Measurements from ENCODE around the gene SERPINB8. TPM values are rescaled to one million over a fixed set of nuclear protein-coding genes. Genes with fewer than 3 reads are reported as not detected.

The SERPINB8 gene
- total and polyA plus RNA-seq, 7 donors, result 2.2 to 21.7 (median 7.1) TPM

DNA sequence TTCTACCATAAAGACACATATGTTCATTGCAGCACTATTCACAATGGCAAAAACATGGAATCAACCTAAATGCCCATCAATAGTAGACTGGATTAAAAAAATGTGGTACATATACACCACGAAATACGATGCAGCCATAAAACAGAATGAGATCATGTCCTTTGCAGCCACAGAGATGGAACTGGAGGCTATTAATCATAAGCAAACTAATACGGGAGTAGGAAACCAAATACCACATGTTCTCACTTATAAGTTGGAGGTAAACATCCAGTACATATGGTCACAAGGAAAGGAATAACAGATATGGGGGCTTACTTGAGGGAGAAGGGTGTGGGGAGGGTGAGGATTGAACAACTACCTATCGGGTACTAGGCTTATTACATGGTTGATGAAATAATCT is 13.1 kb upstream of the SERPINB8 start:
- Histone ChIP-seq H3K27ac (no peak overlapping the region), H3K27me3 (peaks cover 0 to 15% (median 0%) of the 10 kb centered on the region in 3 donors), H3K9me3 (no peaks in the 10 kb centered on the region), H3K4me3 (no peak overlapping the region), H3K36me3 (no peaks in the 10 kb centered on the region), H3K4me1 (no peaks in the 10 kb centered on the region)
- intact Hi-C loops (cut with DNase I), result no loop called here
- no peak for DNase-seq
- TF ChIP-seq POLR2A (IDR thresholded peaks at IDR 0.05) (no peak), EP300 (IDR thresholded peaks at IDR 0.05) (no peak), POLR2AphosphoS5 (IDR thresholded peaks at IDR 0.05) (no peak)
- 64 to 67% methylated on average over 4 of the region's 4 CpGs for WGBS, 2 donors

GRCh38 chr18:63960891-63961290 is 9.0 kb upstream of the SERPINB8 start:
- intact Hi-C loops (cut with DNase I), result loop anchor here (10.0 kb wide), 1 partner anchor 1246 kb away; the partner anchor contains the start of gene PHLPP1
- Histone ChIP-seq H3K9me3 (no peaks in the 10 kb centered on the region), H3K4me1 (no peaks in the 10 kb centered on the region), H3K4me3 (no peak overlapping the region), H3K27ac (no peak overlapping the region), H3K27me3 (peaks cover 0 to 10% (median 0%) of the 10 kb centered on the region in 3 donors), H3K36me3 (no peaks in the 10 kb centered on the region)
- 89 to 93% methylated on average over 1 of the region's 1 CpG for WGBS, 2 donors
- DNase-seq, result no peak
- TF ChIP-seq EP300 (IDR thresholded peaks at IDR 0.05) (no peak), POLR2A (IDR thresholded peaks at IDR 0.05) (no peak), CTCF (IDR thresholded peaks at IDR 0.05) (no peak)

DNA sequence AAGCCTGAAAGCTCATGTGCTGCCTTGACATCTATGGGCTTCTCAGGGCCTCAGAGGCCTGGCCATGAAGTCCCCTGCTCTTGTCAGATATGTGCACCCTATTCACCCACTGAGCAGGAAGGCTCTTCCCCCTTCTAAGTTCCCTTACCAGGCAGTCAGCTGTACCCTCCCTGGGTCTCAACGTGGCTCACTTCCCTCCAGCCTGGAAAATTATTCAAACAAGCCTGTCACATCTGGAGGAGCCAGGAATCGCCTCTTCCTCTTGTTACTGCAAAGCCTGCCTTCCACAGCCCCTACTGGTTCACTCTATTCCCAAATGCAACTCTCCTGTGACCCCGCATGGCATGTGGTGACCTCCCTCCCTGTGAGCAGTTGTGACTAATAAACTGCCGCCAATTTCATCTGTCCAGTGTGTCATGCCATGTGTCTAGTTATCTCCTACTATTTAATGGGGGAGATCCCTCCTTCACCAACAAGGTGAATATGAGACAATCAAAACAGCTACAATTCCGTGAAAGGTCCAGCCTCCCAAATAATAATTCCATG is 8.4 kb upstream of the SERPINB8 start:
- H3K9me3 ChIP-seq, result no peaks in the 10 kb centered on the region
- WGBS, 2 donors, result 75 to 80% methylated on average over 5 of the region's 5 CpGs
- no peak overlapping the region for H3K4me3 ChIP-seq
- no peak for TF ChIP-seq POLR2A (IDR thresholded peaks at IDR 0.05)
- TF ChIP-seq CTCF (IDR thresholded peaks at IDR 0.05), result no peak
- TF ChIP-seq POLR2AphosphoS5 (IDR thresholded peaks at IDR 0.05), result no peak
- no peak for TF ChIP-seq EP300 (IDR thresholded peaks at IDR 0.05)
- peaks cover 0 to 5% (median 0%) of the 10 kb centered on the region in 3 donors for H3K27me3 ChIP-seq
- H3K4me1 ChIP-seq, result no peaks in the 10 kb centered on the region
- DNase-seq, result no peak
- H3K36me3 ChIP-seq, result no peaks in the 10 kb centered on the region
- intact Hi-C loops (cut with DNase I), result loop anchor here (10.0 kb wide), 1 partner anchor 1247 kb away; the partner anchor contains the start of gene PHLPP1
- H3K27ac ChIP-seq, result no peak overlapping the region

DNA sequence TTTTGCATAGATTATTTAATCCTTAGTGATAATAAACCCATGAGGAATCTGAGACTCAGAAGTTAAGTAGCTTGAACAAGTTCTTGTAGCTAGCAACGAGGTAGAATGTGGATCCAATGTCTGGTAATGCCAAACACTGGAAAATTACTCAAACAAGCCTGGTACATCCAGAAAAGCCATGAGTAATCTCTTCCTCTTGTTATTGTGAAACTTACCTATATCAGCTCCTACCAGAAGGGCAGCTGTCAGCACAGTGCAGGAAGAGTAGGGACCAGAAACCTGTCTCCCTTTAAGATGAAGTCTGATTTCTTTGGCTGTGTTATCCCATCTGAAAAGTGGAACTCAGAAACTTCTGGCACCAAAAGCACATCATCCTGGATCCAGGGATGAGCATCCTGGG is 7.7 kb upstream of the SERPINB8 start:
- intact Hi-C loops (cut with DNase I), result loop anchor here (10.0 kb wide), 1 partner anchor 1247 kb away; the partner anchor contains the start of gene PHLPP1
- no peak for DNase-seq
- Histone ChIP-seq H3K27me3 (no peaks in the 10 kb centered on the region), H3K36me3 (no peaks in the 10 kb centered on the region), H3K9me3 (no peaks in the 10 kb centered on the region), H3K4me1 (no peaks in the 10 kb centered on the region), H3K27ac (no peak overlapping the region), H3K4me3 (no peak overlapping the region)
- no peak for TF ChIP-seq CTCF (IDR thresholded peaks at IDR 0.05)
- no peak for TF ChIP-seq POLR2AphosphoS5 (IDR thresholded peaks at IDR 0.05)
- no peak for TF ChIP-seq EP300 (IDR thresholded peaks at IDR 0.05)
- TF ChIP-seq POLR2A (IDR thresholded peaks at IDR 0.05), result no peak
- 48 to 57% methylated on average over 1 of the region's 1 CpG for WGBS, 2 donors

DNA sequence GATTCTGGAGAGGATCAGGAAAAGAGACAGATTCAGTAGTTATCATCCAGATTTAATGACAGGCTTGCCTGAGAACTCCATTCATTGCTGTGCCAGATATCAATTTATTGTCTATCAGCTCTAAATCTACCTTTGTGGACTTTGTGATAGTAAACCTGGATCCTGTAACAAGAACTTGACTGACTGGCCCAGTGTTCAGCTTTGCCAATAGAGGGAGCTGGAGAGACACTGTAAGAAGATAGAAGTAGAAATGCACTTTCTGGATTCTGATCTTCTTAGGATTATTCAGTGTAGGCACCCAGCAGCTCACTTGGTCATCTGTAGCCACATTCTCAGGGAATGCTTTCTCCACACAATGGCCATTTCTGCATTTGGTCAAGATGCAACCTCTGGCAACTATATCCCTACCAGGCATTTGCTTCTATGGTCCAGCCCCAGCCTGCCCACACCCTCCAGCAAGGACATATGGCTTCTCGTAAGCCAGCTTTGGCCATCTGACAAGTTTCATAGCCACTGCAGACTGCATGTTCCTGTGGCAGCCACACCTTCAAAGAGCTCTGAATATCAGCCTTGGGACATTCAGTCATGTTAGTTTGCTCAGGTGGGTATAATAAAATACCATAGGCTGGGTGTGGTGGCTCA is 6.1 kb upstream of the SERPINB8 start:
- TF ChIP-seq POLR2AphosphoS5 (IDR thresholded peaks at IDR 0.05), result no peak
- no peak for TF ChIP-seq EP300 (IDR thresholded peaks at IDR 0.05)
- TF ChIP-seq POLR2A (IDR thresholded peaks at IDR 0.05), result no peak
- peak; percentile 42 to 79 (median 56) for TF ChIP-seq CTCF (IDR thresholded peaks at IDR 0.05)
- no peak for DNase-seq
- Histone ChIP-seq H3K4me1 (no peaks in the 10 kb centered on the region), H3K27me3 (no peaks in the 10 kb centered on the region), H3K9me3 (no peaks in the 10 kb centered on the region), H3K4me3 (no peak overlapping the region), H3K27ac (no peak overlapping the region), H3K36me3 (no peaks in the 10 kb centered on the region)
- 13 to 60% methylated on average over 1 of the region's 1 CpG for WGBS, 2 donors
- intact Hi-C loops (cut with DNase I), result loop anchor here (1.0 to 10.0 kb wide), 2 partner anchors 31 to 1249 kb away; partner anchors contain the start of gene PHLPP1
